PC-3 (cell line): Measurements from ENCODE around the gene C11orf24.

Source experiments
- CTCF ChIP-seq: fragments of 300-600 bp; sonication (generic); conservative IDR thresholded peaks from 2 replicates; pipeline ENCODE4 v1.5.1; 2017; ENCODE audit warnings: antibody characterized with exemption, low read depth, mild to moderate bottlenecking, low read length
- EZH2 ChIP-seq: fragments of 300-600 bp; sonication (generic); IDR thresholded peaks from one replicate; pipeline ENCODE4 v1.6.1; 2017; ENCODE audit warnings: antibody characterized with exemption, mild to moderate bottlenecking, low read length; ENCODE audit not compliant: unreplicated experiment

- no peak for TF ChIP-seq EZH2
- TF ChIP-seq CTCF, result no peak
Observed at GRCh38 chr11:68262544-68262827, 9.3 kb downstream of the C11orf24 start.
